PC-3 (cell line): ENCODE data around the gene SAP130. TPM values are rescaled to one million over a fixed set of nuclear protein-coding genes. Genes with fewer than 3 reads are reported as not detected.

ENCODE experiments used
- ATAC-seq: fragments of 200-7000 bp; cut with Tn5 transposase; 2 replicates; pipeline ENCODE4 v1.9.1; 2020; ENCODE audit warnings: mild to moderate bottlenecking, moderate library complexity
- BruUV-seq: library from RNA; stranded (reverse); fragments of 400-500 nt; replicated peaks from 2 replicates; lab custom pipeline; 2021; lab: Mats Ljungman, UMichigan
- CTCF ChIA-PET: fragments of 300-600 bp; sonication (Branson Sonifier 250); formaldehyde crosslinking; loops from one replicate; lab custom pipeline; 2022; ENCODE audit warnings: antibody characterized with exemption; lab: Charles Lee
- POLR2A ChIA-PET: fragments of 300-600 bp; sonication (Branson Sonifier 250); formaldehyde crosslinking; loops from one replicate; lab custom pipeline; 2022; ENCODE audit warnings: antibody characterized with exemption; ENCODE audit not compliant: unreplicated experiment; lab: Charles Lee
- DNase-seq: peaks from one replicate; pipeline ENCODE4 v3.0.0-alpha.2; 2015
- H2AFZ ChIP-seq: fragments of 300-600 bp; sonication (generic); 2 replicates; pipeline ENCODE4 v1.6.0; 2016; ENCODE audit warnings: antibody characterized with exemption, low read length
- H3F3A ChIP-seq: fragments of 300-600 bp; sonication (generic); one replicate; pipeline ENCODE4 v1.6.0; 2017; ENCODE audit warnings: antibody characterized with exemption, low read length, control low read depth, mild to moderate bottlenecking; ENCODE audit not compliant: unreplicated experiment
- H3K27ac ChIP-seq: fragments of 300-600 bp; sonication (generic); 2 replicates; pipeline ENCODE4 v1.5.1; 2016; ENCODE audit warnings: mild to moderate bottlenecking, low read length
- H3K27me3 ChIP-seq: fragments of 300-600 bp; sonication (generic); 2 replicates; pipeline ENCODE4 v1.6.1; 2016; ENCODE audit warnings: low read length, mixed read lengths
- H3K36me3 ChIP-seq: fragments of 300-600 bp; sonication (generic); 2 replicates; pipeline ENCODE4 v1.6.1; 2016; ENCODE audit warnings: low read depth, mixed run types, low read length, mixed read lengths
- H3K4me1 ChIP-seq: fragments of 300-600 bp; sonication (generic); 2 replicates; pipeline ENCODE4 v1.5.1; 2016; ENCODE audit warnings: low read length; ENCODE audit not compliant: insufficient read depth
- H3K4me2 ChIP-seq: fragments of 300-600 bp; sonication (generic); 2 replicates; pipeline ENCODE4 v1.6.0; 2016; ENCODE audit warnings: low read length
- H3K4me3 ChIP-seq: fragments of 300-600 bp; sonication (generic); 2 replicates; pipeline ENCODE4 v1.5.1; 2016; ENCODE audit warnings: mild to moderate bottlenecking, low read length, mixed read lengths
- H3K79me2 ChIP-seq: fragments of 300-600 bp; sonication (generic); 2 replicates; pipeline ENCODE4 v1.6.1; 2017; ENCODE audit warnings: low read length, mixed read lengths
- H3K9ac ChIP-seq: fragments of 300-600 bp; sonication (generic); 2 replicates; pipeline ENCODE4 v1.6.0; 2016; ENCODE audit warnings: mild to moderate bottlenecking, low read length
- H3K9me2 ChIP-seq: fragments of 300-600 bp; sonication (generic); replicated peaks from 2 replicates; pipeline ENCODE4 v1.6.1; 2016; ENCODE audit warnings: mixed run types, low read length, mixed read lengths
- H3K9me3 ChIP-seq: fragments of 300-600 bp; sonication (generic); 2 replicates; pipeline ENCODE4 v1.6.1; 2016; ENCODE audit warnings: low read length, mixed read lengths
- H4K20me1 ChIP-seq: fragments of 300-600 bp; sonication (generic); 2 replicates; pipeline ENCODE4 v1.6.1; 2016; ENCODE audit warnings: low read length, mixed read lengths
- CTCF ChIP-seq: fragments of 300-600 bp; sonication (generic); conservative IDR thresholded peaks from 2 replicates; pipeline ENCODE4 v1.5.1; 2017; ENCODE audit warnings: antibody characterized with exemption, low read depth, mild to moderate bottlenecking, low read length
- EZH2 ChIP-seq: fragments of 300-600 bp; sonication (generic); IDR thresholded peaks from one replicate; pipeline ENCODE4 v1.6.1; 2017; ENCODE audit warnings: antibody characterized with exemption, mild to moderate bottlenecking, low read length; ENCODE audit not compliant: unreplicated experiment
- EZH2phosphoT487 ChIP-seq: fragments of 300-600 bp; sonication (generic); IDR thresholded peaks from 2 replicates; pipeline ENCODE4 v1.6.1; 2018; ENCODE audit warnings: mild to moderate bottlenecking, antibody characterized with exemption, low read length, borderline replicate concordance
- intact Hi-C: fragments of 100-400 bp; cut with micrococcal nuclease; formaldehyde crosslinking; loops from 2 replicates; pipeline ENCODE4 v1.9.0; 2023
- total RNA-seq: library from RNA; depleted of rRNA; stranded (reverse); fragments of >200 nt; gene quantifications from 2 replicates; pipeline ENCODE4 v1.2.3, GENCODE V29; 2014

The SAP130 gene
- total RNA-seq, 1 experiment from 2014 or later = 11.1 TPM

- ChIA-PET POLR2A (no interaction called here), CTCF (no interaction called here)
- Histone ChIP-seq H3K4me3 (no peak overlapping the region), H3K27ac (no peak overlapping the region), H3K9me2 (no peaks in the 10 kb centered on the region), H4K20me1 (no peaks in the 10 kb centered on the region), H3F3A (no peaks in the 10 kb centered on the region), H3K9me3 (peaks cover 38% of the 10 kb centered on the region), H3K4me1 (no peaks in the 10 kb centered on the region), H3K4me2 (no peak overlapping the region), H3K9ac (no peak overlapping the region), H2AFZ (no peak overlapping the region), H3K27me3 (no peaks in the 10 kb centered on the region), H3K36me3 (no peaks in the 10 kb centered on the region), H3K79me2 (no peaks in the 10 kb centered on the region)
- no peak for ATAC-seq
- intact Hi-C loops = no loop called here
- DNase-seq = no peak
- TF ChIP-seq CTCF = no peak
- TF ChIP-seq EZH2 = no peak
- BruUV-seq = no TSS peak
These were observed 10.6 kb upstream of the SAP130 start for GRCh38 chr2:128038411-128038810.

DNA sequence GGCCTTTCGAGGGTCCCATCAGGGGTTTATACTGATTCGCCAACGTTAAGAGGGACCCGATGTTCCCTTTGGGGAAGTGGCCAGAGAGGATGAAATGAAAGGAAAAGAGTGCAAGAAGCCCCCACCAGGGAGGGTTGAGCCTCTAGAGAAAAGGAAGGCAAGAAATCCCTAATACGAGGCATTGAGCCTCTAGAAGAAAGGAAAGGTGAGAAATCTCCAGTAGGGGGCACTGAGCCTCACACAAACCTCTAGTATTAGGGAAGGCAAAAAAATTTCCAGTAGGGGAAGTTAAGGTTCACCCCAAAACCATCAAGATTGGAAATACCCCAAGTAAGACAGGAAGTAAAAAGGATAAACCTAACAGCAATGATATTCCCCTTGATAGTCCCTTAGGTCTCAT, 9.8 kb upstream of the SAP130 start:
- ATAC-seq = no peak

More for the DNA sequence above, 9.8 kb upstream of the SAP130 start:
- H3K4me2 ChIP-seq = no peak overlapping the region
- H3K27me3 ChIP-seq = no peaks in the 10 kb centered on the region
- no peak overlapping the region for H3K4me3 ChIP-seq
- TF ChIP-seq CTCF (no peak), EZH2 (no peak), EZH2phosphoT487 (no peak)
- no peak overlapping the region for H2AFZ ChIP-seq
- H3K9me3 ChIP-seq = peaks cover 38% of the 10 kb centered on the region
- no peaks in the 10 kb centered on the region for H3K79me2 ChIP-seq
- H3F3A ChIP-seq = no peaks in the 10 kb centered on the region
- no peaks in the 10 kb centered on the region for H3K4me1 ChIP-seq
- H4K20me1 ChIP-seq = no peaks in the 10 kb centered on the region
- BruUV-seq = no TSS peak
- ChIA-PET CTCF (no interaction called here), POLR2A (no interaction called here)
- intact Hi-C loops = no loop called here
- no peaks in the 10 kb centered on the region for H3K36me3 ChIP-seq
- no peak overlapping the region for H3K9ac ChIP-seq
- no peaks in the 10 kb centered on the region for H3K9me2 ChIP-seq
- DNase-seq = no peak
- no peak overlapping the region for H3K27ac ChIP-seq
